ENCODE results near the gene PLXNA4.

DNA sequence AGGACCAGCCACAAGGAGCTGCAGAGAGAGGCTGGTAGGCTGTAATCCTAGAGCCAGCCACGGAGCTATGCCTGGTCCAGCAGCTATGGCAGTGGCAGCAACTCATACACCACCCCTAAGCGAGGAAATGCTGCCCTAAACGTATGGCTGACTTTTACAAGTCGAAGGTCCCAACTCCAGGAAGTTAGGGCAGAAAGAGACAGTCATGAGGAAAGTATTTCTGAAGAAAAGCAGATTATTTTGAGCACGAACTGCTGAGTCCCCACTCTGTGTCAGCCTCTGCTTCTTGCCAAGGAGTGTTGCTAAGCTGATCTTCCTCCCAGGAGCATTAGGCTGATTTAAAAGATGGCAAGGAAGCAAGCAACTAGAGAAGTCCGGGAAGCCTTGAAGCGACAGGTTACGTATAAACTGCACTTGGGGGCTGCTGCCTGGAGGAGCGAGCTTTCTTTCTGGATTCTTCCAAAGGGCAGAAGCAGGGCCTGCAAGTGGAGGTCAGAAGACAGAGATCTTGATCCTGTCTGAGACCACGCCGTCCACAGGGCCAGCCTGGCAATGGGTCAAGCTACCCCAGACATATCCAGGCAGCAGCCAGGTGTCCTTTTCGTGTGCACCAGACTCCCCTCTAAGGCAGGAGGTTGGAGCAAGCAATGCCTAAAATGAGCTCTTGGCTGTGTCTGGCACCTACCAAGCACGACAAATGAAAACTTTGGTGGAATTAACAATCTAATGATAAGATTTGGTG lies 39.4 kb downstream of the PLXNA4 start:
- TF ChIP-seq CTCF (IDR thresholded peaks at IDR 0.05) (no peak), POLR2A (IDR thresholded peaks at IDR 0.05) (no peak)

All from body of pancreas (tissue), 4 donors.